PC-9 (cell line): ENCODE results near the gene DNASE1L3. TPM values are rescaled to one million over a fixed set of nuclear protein-coding genes. Genes with fewer than 3 reads are reported as not detected.
"Not testable (repeated sequence)": the region's sequence is repeated elsewhere in the genome, so short reads cannot be mapped to it uniquely, and the experiment has no call there.

Experiments
- BruUV-seq: library from RNA; stranded (reverse); fragments of 400-500 nt; replicated peaks from 2 replicates; lab custom pipeline; 2021; lab: Mats Ljungman, UMichigan
- CTCF ChIA-PET: fragments of 300-600 bp; sonication (Branson Sonifier 250); formaldehyde crosslinking; loops from one replicate; lab custom pipeline; 2022; ENCODE audit warnings: antibody characterized with exemption; lab: Charles Lee
- POLR2A ChIA-PET: fragments of 300-600 bp; sonication (Branson Sonifier 250); formaldehyde crosslinking; loops from one replicate; lab custom pipeline; 2022; ENCODE audit warnings: antibody characterized with exemption; ENCODE audit not compliant: unreplicated experiment; lab: Charles Lee
- DNase-seq, 2 experiments: peaks; one replicate each; pipeline versions ENCODE4 v3.0.0 to v3.0.0-alpha.2; 2015 to 2022; ENCODE audit warnings: mixed read lengths in 1 of 2
- H2AFZ ChIP-seq: fragments of 200-600 bp; sonication (generic); 2 replicates; pipeline ENCODE4 v1.8.1; 2017; ENCODE audit warnings: antibody characterized with exemption
- H3F3A ChIP-seq: fragments of 200-600 bp; sonication (generic); 2 replicates; pipeline ENCODE4 v1.8.1; 2017; ENCODE audit warnings: antibody characterized with exemption, mild to moderate bottlenecking, low read depth; ENCODE audit not compliant: insufficient read depth
- H3K27ac ChIP-seq: fragments of 200-600 bp; sonication (generic); 2 replicates; pipeline ENCODE4 v1.6.1; 2016; ENCODE audit warnings: mixed run types
- H3K27me3 ChIP-seq: fragments of 200-600 bp; sonication (generic); 2 replicates; pipeline ENCODE4 v1.6.1; 2016; ENCODE audit warnings: low read depth, mixed run types; ENCODE audit not compliant: insufficient read depth
- H3K36me3 ChIP-seq: fragments of 200-600 bp; sonication (generic); 2 replicates; pipeline ENCODE4 v1.6.1; 2016; ENCODE audit warnings: low read depth, mixed run types
- H3K4me1 ChIP-seq: fragments of 200-600 bp; sonication (generic); replicated peaks from 2 replicates; pipeline ENCODE4 v1.6.1; 2016; ENCODE audit warnings: mixed run types; ENCODE audit not compliant: insufficient read depth
- H3K4me2 ChIP-seq: fragments of 200-600 bp; sonication (generic); 2 replicates; pipeline ENCODE4 v1.6.1; 2017; ENCODE audit warnings: mixed run types
- H3K4me3 ChIP-seq: fragments of 200-600 bp; sonication (generic); 2 replicates; pipeline ENCODE4 v1.6.1; 2016; ENCODE audit warnings: mixed run types
- H3K79me2 ChIP-seq: fragments of 200-600 bp; sonication (generic); 2 replicates; pipeline ENCODE4 v1.6.1; 2017; ENCODE audit warnings: low read depth, mixed run types
- H3K9me2 ChIP-seq: fragments of 200-600 bp; sonication (generic); 2 replicates; pipeline ENCODE4 v1.8.1; 2017; ENCODE audit warnings: mild to moderate bottlenecking; ENCODE audit not compliant: insufficient read depth
- H3K9me3 ChIP-seq: fragments of 200-600 bp; sonication (generic); 2 replicates; pipeline ENCODE4 v1.8.1; 2016; ENCODE audit warnings: low read depth; ENCODE audit not compliant: insufficient read depth
- H4K20me1 ChIP-seq: fragments of 200-600 bp; sonication (generic); 2 replicates; pipeline ENCODE4 v1.8.1; 2017; ENCODE audit not compliant: insufficient read depth
- EZH2 ChIP-seq: fragments of 200-600 bp; sonication (generic); IDR thresholded peaks from 2 replicates; pipeline ENCODE4 v1.8.0; 2017; ENCODE audit warnings: antibody characterized with exemption, low read depth
- intact Hi-C: fragments of 100-400 bp; cut with micrococcal nuclease; formaldehyde crosslinking; loops from one replicate; pipeline ENCODE4 v1.10.0; 2022; ENCODE audit not compliant: unreplicated experiment
- total RNA-seq: library from RNA; stranded (reverse); gene quantifications from 2 replicates; pipeline ENCODE4 v1.2.3, GENCODE V29; 2021
- TF ChIP-seq, protein P1 (sequence below): fragments of 200-600 bp; sonication (generic); conservative IDR thresholded peaks from 2 replicates; pipeline ENCODE4 v1.6.1; 2017; ENCODE audit warnings: mixed run types, antibody characterized with exemption, mild to moderate bottlenecking, moderate library complexity

Gene DNASE1L3
- total RNA-seq, 1 experiment from 2014 or later = not detected

GRCh38 chr3:58230876-58231552, 20.2 kb upstream of the DNASE1L3 start:
- POLR2A ChIA-PET = no interaction called here
- Histone ChIP-seq H3K4me3 (no peak overlapping the region), H3K4me1 (no peaks in the 10 kb centered on the region; the same call in 1 of the 2 replicates), H4K20me1 (no peaks in the 10 kb centered on the region), H3F3A (no peaks in the 10 kb centered on the region), H3K9me2 (no peaks in the 10 kb centered on the region), H3K36me3 (no peaks in the 10 kb centered on the region), H3K27ac (no peak overlapping the region), H3K27me3 (no peaks in the 10 kb centered on the region), H3K79me2 (no peaks in the 10 kb centered on the region), H3K9me3 (no peaks in the 10 kb centered on the region), H3K4me2 (no peak overlapping the region), H2AFZ (no peak overlapping the region)
- no peak for DNase-seq
- BruUV-seq = no TSS peak
- intact Hi-C loops = no loop called here
- CTCF ChIA-PET = interaction anchor here (0.7 to 1.3 kb wide), 3 partner anchors 14 to 135 kb away, joined by 3 to 7 read pairs (median 6); no protein-coding TSS in a partner anchor
- TF ChIP-seq, protein P1, sequence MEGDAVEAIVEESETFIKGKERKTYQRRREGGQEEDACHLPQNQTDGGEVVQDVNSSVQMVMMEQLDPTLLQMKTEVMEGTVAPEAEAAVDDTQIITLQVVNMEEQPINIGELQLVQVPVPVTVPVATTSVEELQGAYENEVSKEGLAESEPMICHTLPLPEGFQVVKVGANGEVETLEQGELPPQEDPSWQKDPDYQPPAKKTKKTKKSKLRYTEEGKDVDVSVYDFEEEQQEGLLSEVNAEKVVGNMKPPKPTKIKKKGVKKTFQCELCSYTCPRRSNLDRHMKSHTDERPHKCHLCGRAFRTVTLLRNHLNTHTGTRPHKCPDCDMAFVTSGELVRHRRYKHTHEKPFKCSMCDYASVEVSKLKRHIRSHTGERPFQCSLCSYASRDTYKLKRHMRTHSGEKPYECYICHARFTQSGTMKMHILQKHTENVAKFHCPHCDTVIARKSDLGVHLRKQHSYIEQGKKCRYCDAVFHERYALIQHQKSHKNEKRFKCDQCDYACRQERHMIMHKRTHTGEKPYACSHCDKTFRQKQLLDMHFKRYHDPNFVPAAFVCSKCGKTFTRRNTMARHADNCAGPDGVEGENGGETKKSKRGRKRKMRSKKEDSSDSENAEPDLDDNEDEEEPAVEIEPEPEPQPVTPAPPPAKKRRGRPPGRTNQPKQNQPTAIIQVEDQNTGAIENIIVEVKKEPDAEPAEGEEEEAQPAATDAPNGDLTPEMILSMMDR = no peak
- no peak for TF ChIP-seq EZH2

DNA sequence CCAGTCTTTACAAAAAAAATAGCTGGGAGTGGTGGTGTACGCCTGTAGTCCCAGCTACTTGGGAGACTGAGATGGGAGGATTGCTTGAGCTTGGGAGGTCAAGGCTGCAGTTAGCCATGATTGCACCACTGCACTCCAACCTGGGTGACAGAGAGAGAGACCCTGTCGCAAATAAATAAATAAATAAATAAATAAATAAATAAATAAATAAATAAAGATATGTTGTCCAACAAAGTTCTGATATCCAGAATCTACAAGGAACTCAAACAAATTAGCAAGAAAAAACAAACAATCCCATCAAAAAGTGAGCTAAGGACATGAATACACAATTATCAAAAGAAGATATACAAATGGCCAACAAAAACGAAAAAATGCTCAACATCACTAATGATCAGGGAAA, 17.2 kb upstream of the DNASE1L3 start:
- H2AFZ ChIP-seq, intact Hi-C loops, H3K4me1 ChIP-seq, H3K9me3 ChIP-seq, H3K4me2 ChIP-seq, H4K20me1 ChIP-seq, H3F3A ChIP-seq, H3K27me3 ChIP-seq, BruUV-seq, H3K4me3 ChIP-seq, POLR2A ChIA-PET, H3K79me2 ChIP-seq, H3K27ac ChIP-seq, H3K9me2 ChIP-seq, H3K36me3 ChIP-seq, DNase-seq: not testable (repeated sequence)
- CTCF ChIA-PET = interaction anchor here (0.6 kb wide), 1 partner anchor 72 kb away, joined by 5 read pairs; no protein-coding TSS in a partner anchor

- Histone ChIP-seq H3F3A (peaks cover 34% of the 10 kb centered on the region), H3K27ac (no peak overlapping the region), H3K4me3 (no peak overlapping the region), H3K27me3 (no peaks in the 10 kb centered on the region), H3K9me3 (no peaks in the 10 kb centered on the region), H3K9me2 (no peaks in the 10 kb centered on the region; the same call in 1 of the 2 replicates), H3K4me1 (peaks cover 25% of the 10 kb centered on the region), H4K20me1 (no peaks in the 10 kb centered on the region), H3K4me2 (no peak overlapping the region), H3K36me3 (no peaks in the 10 kb centered on the region), H2AFZ (no peak overlapping the region), H3K79me2 (no peaks in the 10 kb centered on the region)
- CTCF ChIA-PET = no interaction called here
- TF ChIP-seq, protein P1 = no peak
- TF ChIP-seq EZH2 = no peak
- intact Hi-C loops = no loop called here
- BruUV-seq = no TSS peak
- POLR2A ChIA-PET = no interaction called here
- DNase-seq = no peak
Observed at GRCh38 chr3:58223855-58224254, 13.1 kb upstream of the DNASE1L3 start.
